ENCODE data around the gene RNU6-9.
"Not testable (repeated sequence)": the region's sequence is repeated elsewhere in the genome, so short reads cannot be mapped to it uniquely, and the experiment has no call there.

The RNU6-9 gene

GRCh38 chr19:861756-862580 is 31.3 kb upstream of the RNU6-9 start:
- DNase-seq = peak; percentile 37

GRCh38 chr19:862581-863314 is 30.5 kb upstream of the RNU6-9 start:
- DNase-seq = no peak

GRCh38 chr19:863315-863620 is 30.0 kb upstream of the RNU6-9 start:
- DNase-seq = no peak

GRCh38 chr19:866769-867300 is 26.4 kb upstream of the RNU6-9 start:
- DNase-seq = no peak

- DNase-seq = no peak
Observed at GRCh38 chr19:867301-867793, 25.9 kb upstream of the RNU6-9 start.

- no peak for DNase-seq
Observed at GRCh38 chr19:867855-868457, 25.3 kb upstream of the RNU6-9 start.

GRCh38 chr19:868458-869244 is 24.6 kb upstream of the RNU6-9 start:
- no peak for DNase-seq

GRCh38 chr19:869245-870177 is 23.8 kb upstream of the RNU6-9 start:
- DNase-seq = no peak

- no peak for DNase-seq
Observed at GRCh38 chr19:870314-870713, 23.0 kb upstream of the RNU6-9 start.

- peak; percentile 29 for DNase-seq
Observed at GRCh38 chr19:870963-871401, 22.3 kb upstream of the RNU6-9 start.

- no peak for DNase-seq
Observed at GRCh38 chr19:871446-872265, 21.6 kb upstream of the RNU6-9 start.

- DNase-seq = peak; percentile 67
Observed at GRCh38 chr19:872266-872951, 20.9 kb upstream of the RNU6-9 start.

- no peak for DNase-seq
Observed at GRCh38 chr19:873084-873483, 20.2 kb upstream of the RNU6-9 start.

GRCh38 chr19:873561-874041 is 19.7 kb upstream of the RNU6-9 start:
- DNase-seq = no peak

GRCh38 chr19:875265-875879 is 17.9 kb upstream of the RNU6-9 start:
- no peak for DNase-seq

GRCh38 chr19:876089-876488 is 17.2 kb upstream of the RNU6-9 start:
- DNase-seq = no peak

- DNase-seq = no peak
Observed at GRCh38 chr19:876780-877314, 16.4 kb upstream of the RNU6-9 start.

- DNase-seq = not testable (repeated sequence)
Observed at GRCh38 chr19:877992-878660, 15.2 kb upstream of the RNU6-9 start.

All from NCI-H1105 (cell line).